Measurements from ENCODE around the gene GRIK2. TPM values are rescaled to one million over a fixed set of nuclear protein-coding genes. Genes with fewer than 3 reads are reported as not detected.

GRIK2 gene
- total RNA-seq, 1 experiment from 2014 or later = 0.70 TPM

DNA sequence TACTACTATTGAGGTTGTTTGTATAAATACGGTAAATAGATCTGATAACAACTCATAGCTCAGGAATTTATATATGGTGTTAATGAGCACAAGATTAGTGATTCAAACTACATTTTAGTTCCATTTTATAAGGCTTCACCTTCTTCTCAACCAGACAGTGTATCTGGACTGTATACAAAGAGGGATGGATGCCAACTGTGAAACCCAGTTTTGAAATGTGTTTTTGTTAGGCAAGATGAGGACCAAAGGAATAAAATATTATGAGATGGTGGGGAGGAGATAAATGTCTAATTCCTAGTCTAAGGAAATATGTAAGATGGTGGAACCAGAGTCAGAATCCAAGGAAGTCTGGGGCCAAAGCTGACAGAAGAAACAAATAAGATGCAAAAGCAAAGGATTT, 329.0 kb downstream of the GRIK2 start:
- Histone ChIP-seq H4K20me1 (ENCODE audit: control insufficient read depth, insufficient read depth, insufficient read length) (no peaks in the 10 kb centered on the region), H3K4ac (ENCODE audit: low read depth, low read length) (no peak overlapping the region), H2BK5ac (ENCODE audit: insufficient read length, low read length) (no peak overlapping the region), H3K23me2 (ENCODE audit: insufficient read length, low read depth, low read length, poor library complexity, severe bottlenecking) (no peaks in the 10 kb centered on the region), H3K9me3 (ENCODE audit: control insufficient read depth, low read depth, low read length) (no peaks in the 10 kb centered on the region), H3K4me1 (ENCODE audit: insufficient read depth, low read length) (no peaks in the 10 kb centered on the region), H2AFZ (ENCODE audit: low read length) (no peak overlapping the region), H3T11ph (ENCODE audit: low read length) (no peak overlapping the region), H4K91ac (ENCODE audit: insufficient read length, low read depth, low read length) (no peak overlapping the region), H3K56ac (ENCODE audit: insufficient read length, low read depth, low read length) (no peak overlapping the region), H2AK5ac (ENCODE audit: insufficient read length, low read length) (no peak overlapping the region), H3K27me3 (ENCODE audit: insufficient read depth, low read length) (no peaks in the 10 kb centered on the region), H3K23ac (ENCODE audit: insufficient read length, low read depth, low read length) (no peak overlapping the region), H3K14ac (ENCODE audit: insufficient read depth, low read length) (no peak overlapping the region), H2BK20ac (ENCODE audit: low read depth, low read length, poor library complexity, severe bottlenecking) (no peak overlapping the region), H3K27ac (ENCODE audit: insufficient read length, low read depth, low read length) (no peak overlapping the region), H3K4me2 (ENCODE audit: insufficient read depth, insufficient read length, low read length) (no peak overlapping the region), H3K18ac (ENCODE audit: insufficient read length, low read depth, low read length) (no peak overlapping the region), H3K9ac (ENCODE audit: extremely low read depth, insufficient read length, low read length) (no peak overlapping the region), H2BK12ac (ENCODE audit: insufficient read length, low read depth, low read length) (no peak overlapping the region), H2BK15ac (ENCODE audit: low read depth, low read length) (no peak overlapping the region), H4K8ac (replicated peaks; ENCODE audit: insufficient read length, low read depth, low read length) (no peak overlapping the region), H3K79me2 (ENCODE audit: insufficient read depth, low read length) (no peaks in the 10 kb centered on the region), H4K5ac (ENCODE audit: insufficient read length, low read depth, low read length) (no peak overlapping the region), H2BK120ac (ENCODE audit: low read depth, low read length, poor library complexity, severe bottlenecking) (no peak overlapping the region), H3K79me1 (ENCODE audit: insufficient read depth, low read depth, low read length, poor library complexity, severe bottlenecking) (no peaks in the 10 kb centered on the region)
- Mint-ChIP-seq H3K4me3 (no peak overlapping the region), H3K36me3 (ENCODE audit: insufficient read depth in 1 of 3, low read depth in 3 of 3) (no peaks in the 10 kb centered on the region), H3K4me1 (peaks cover 20% of the 10 kb centered on the region in 2 experiments), H3K9me3 (no peaks in the 10 kb centered on the region), H3K27ac (no peak overlapping the region), H3K27me3 (ENCODE audit: low read depth) (no peaks in the 10 kb centered on the region)
- no peak for DNase-seq
- TF ChIP-seq, protein P1, sequence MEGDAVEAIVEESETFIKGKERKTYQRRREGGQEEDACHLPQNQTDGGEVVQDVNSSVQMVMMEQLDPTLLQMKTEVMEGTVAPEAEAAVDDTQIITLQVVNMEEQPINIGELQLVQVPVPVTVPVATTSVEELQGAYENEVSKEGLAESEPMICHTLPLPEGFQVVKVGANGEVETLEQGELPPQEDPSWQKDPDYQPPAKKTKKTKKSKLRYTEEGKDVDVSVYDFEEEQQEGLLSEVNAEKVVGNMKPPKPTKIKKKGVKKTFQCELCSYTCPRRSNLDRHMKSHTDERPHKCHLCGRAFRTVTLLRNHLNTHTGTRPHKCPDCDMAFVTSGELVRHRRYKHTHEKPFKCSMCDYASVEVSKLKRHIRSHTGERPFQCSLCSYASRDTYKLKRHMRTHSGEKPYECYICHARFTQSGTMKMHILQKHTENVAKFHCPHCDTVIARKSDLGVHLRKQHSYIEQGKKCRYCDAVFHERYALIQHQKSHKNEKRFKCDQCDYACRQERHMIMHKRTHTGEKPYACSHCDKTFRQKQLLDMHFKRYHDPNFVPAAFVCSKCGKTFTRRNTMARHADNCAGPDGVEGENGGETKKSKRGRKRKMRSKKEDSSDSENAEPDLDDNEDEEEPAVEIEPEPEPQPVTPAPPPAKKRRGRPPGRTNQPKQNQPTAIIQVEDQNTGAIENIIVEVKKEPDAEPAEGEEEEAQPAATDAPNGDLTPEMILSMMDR (conservative IDR thresholded peaks at IDR 0.05) = no peak
- no CpG with 5 or more reads among the region's 1 CpG for WGBS (ENCODE audit: extremely low coverage, insufficient read length, low lambda C conversion rate)

All from H9 (cell line).